Activated T-cell treated with anti-CD3 and anti-CD28 coated beads, Interleukin-2, amount 50 U/mL, for 24 hours (primary cell): Measurements from ENCODE around the gene PNMA8C.
"Not testable (repeated sequence)": the region's sequence is repeated elsewhere in the genome, so short reads cannot be mapped to it uniquely, and the experiment has no call there.

Source experiments
- DNase-seq: peaks from one replicate; pipeline ENCODE4 v3.0.0-alpha.2; 2020
- H3K27ac Mint-ChIP-seq: 2 replicates; pipeline ENCODE4 v1.8.0; 2020; ENCODE audit warnings: mild to moderate bottlenecking, mixed read lengths
- H3K27me3 Mint-ChIP-seq: 2 replicates; pipeline ENCODE4 v1.8.0; 2020; ENCODE audit warnings: mixed read lengths
- H3K36me3 Mint-ChIP-seq: 2 replicates; pipeline ENCODE4 v1.8.0; 2020; ENCODE audit warnings: low read depth, mixed read lengths
- H3K4me1 Mint-ChIP-seq: 2 replicates; pipeline ENCODE4 v1.8.0; 2020; ENCODE audit warnings: low read depth, mixed read lengths
- H3K4me3 Mint-ChIP-seq: 2 replicates; pipeline ENCODE4 v1.8.0; 2020; ENCODE audit warnings: mild to moderate bottlenecking, moderate library complexity, mixed read lengths
- H3K9me3 Mint-ChIP-seq: 2 replicates; pipeline ENCODE4 v1.8.0; 2020; ENCODE audit warnings: mixed read lengths

Gene PNMA8C

GRCh38 chr19:46454244-46454643 lies 25.5 kb upstream of the PNMA8C start:
- Mint-ChIP-seq H3K4me3 (no peak overlapping the region), H3K27ac (no peak overlapping the region), H3K36me3 (no peaks in the 10 kb centered on the region), H3K27me3 (peaks cover 51% of the 10 kb centered on the region), H3K4me1 (no peaks in the 10 kb centered on the region), H3K9me3 (peaks cover 7% of the 10 kb centered on the region)
- no peak for DNase-seq

GRCh38 chr19:46453661-46454060 lies 24.9 kb upstream of the PNMA8C start:
- Mint-ChIP-seq H3K27ac (no peak overlapping the region), H3K36me3 (no peaks in the 10 kb centered on the region), H3K9me3 (peaks cover 8% of the 10 kb centered on the region), H3K27me3 (peaks cover 49% of the 10 kb centered on the region), H3K4me3 (no peak overlapping the region), H3K4me1 (no peaks in the 10 kb centered on the region)
- no peak for DNase-seq

- DNase-seq = no peak
- Mint-ChIP-seq H3K4me1 (no peaks in the 10 kb centered on the region), H3K36me3 (no peaks in the 10 kb centered on the region), H3K27me3 (peaks cover 51% of the 10 kb centered on the region), H3K9me3 (peaks cover 8% of the 10 kb centered on the region), H3K27ac (no peak overlapping the region), H3K4me3 (no peak overlapping the region)
Observed at GRCh38 chr19:46452186-46452585, 23.4 kb upstream of the PNMA8C start.

- H3K27ac Mint-ChIP-seq = no peak overlapping the region
- no peaks in the 10 kb centered on the region for H3K36me3 Mint-ChIP-seq
- peaks cover 8% of the 10 kb centered on the region for H3K9me3 Mint-ChIP-seq
- H3K27me3 Mint-ChIP-seq = peaks cover 50% of the 10 kb centered on the region
- no peak overlapping the region for H3K4me3 Mint-ChIP-seq
- no peak for DNase-seq
- no peaks in the 10 kb centered on the region for H3K4me1 Mint-ChIP-seq
Observed at GRCh38 chr19:46451352-46451751, 22.6 kb upstream of the PNMA8C start.

GRCh38 chr19:46450737-46451136 lies 22.0 kb upstream of the PNMA8C start:
- H3K4me3 Mint-ChIP-seq = no peak overlapping the region
- H3K27ac Mint-ChIP-seq = no peak overlapping the region
- H3K9me3 Mint-ChIP-seq = peaks cover 8% of the 10 kb centered on the region
- H3K4me1 Mint-ChIP-seq = no peaks in the 10 kb centered on the region
- H3K27me3 Mint-ChIP-seq = peaks cover 52% of the 10 kb centered on the region
- DNase-seq = no peak
- no peaks in the 10 kb centered on the region for H3K36me3 Mint-ChIP-seq

GRCh38 chr19:46449228-46449627 lies 20.5 kb upstream of the PNMA8C start:
- peaks cover 8% of the 10 kb centered on the region for H3K9me3 Mint-ChIP-seq
- no peak for DNase-seq
- no peak overlapping the region for H3K4me3 Mint-ChIP-seq
- H3K27me3 Mint-ChIP-seq = peaks cover 46% of the 10 kb centered on the region
- H3K36me3 Mint-ChIP-seq = no peaks in the 10 kb centered on the region
- H3K27ac Mint-ChIP-seq = no peak overlapping the region
- H3K4me1 Mint-ChIP-seq = no peaks in the 10 kb centered on the region

GRCh38 chr19:46448601-46449000 lies 19.9 kb upstream of the PNMA8C start:
- H3K27ac Mint-ChIP-seq = no peak overlapping the region
- H3K4me1 Mint-ChIP-seq = no peaks in the 10 kb centered on the region
- no peaks in the 10 kb centered on the region for H3K36me3 Mint-ChIP-seq

GRCh38 chr19:46447824-46448223 lies 19.1 kb upstream of the PNMA8C start:
- H3K4me1 Mint-ChIP-seq = peaks cover 2% of the 10 kb centered on the region
- DNase-seq = no peak
- H3K27me3 Mint-ChIP-seq = peaks cover 44% of the 10 kb centered on the region
- no peaks in the 10 kb centered on the region for H3K36me3 Mint-ChIP-seq
- H3K9me3 Mint-ChIP-seq = peaks cover 8% of the 10 kb centered on the region
- no peak overlapping the region for H3K27ac Mint-ChIP-seq
- H3K4me3 Mint-ChIP-seq = no peak overlapping the region

More at GRCh38 chr19:46448601-46449000, 19.9 kb upstream of the PNMA8C start:
- peaks cover 45% of the 10 kb centered on the region for H3K27me3 Mint-ChIP-seq
- peaks cover 8% of the 10 kb centered on the region for H3K9me3 Mint-ChIP-seq
- no peak for DNase-seq
- H3K4me3 Mint-ChIP-seq = no peak overlapping the region

GRCh38 chr19:46447006-46447405 lies 18.3 kb upstream of the PNMA8C start:
- Mint-ChIP-seq H3K4me3 (no peak overlapping the region), H3K9me3 (peaks cover 8% of the 10 kb centered on the region), H3K36me3 (no peaks in the 10 kb centered on the region), H3K27me3 (peaks cover 39% of the 10 kb centered on the region), H3K27ac (no peak overlapping the region), H3K4me1 (peaks cover 2% of the 10 kb centered on the region)
- no peak for DNase-seq

GRCh38 chr19:46446021-46446420 lies 17.3 kb upstream of the PNMA8C start:
- H3K9me3 Mint-ChIP-seq = peaks cover 8% of the 10 kb centered on the region
- H3K27me3 Mint-ChIP-seq = peaks cover 30% of the 10 kb centered on the region
- no peak overlapping the region for H3K27ac Mint-ChIP-seq
- no peaks in the 10 kb centered on the region for H3K36me3 Mint-ChIP-seq
- no peak for DNase-seq
- H3K4me1 Mint-ChIP-seq = peaks cover 2% of the 10 kb centered on the region
- H3K4me3 Mint-ChIP-seq = no peak overlapping the region

GRCh38 chr19:46442808-46443450 lies 14.2 kb upstream of the PNMA8C start:
- H3K27me3 Mint-ChIP-seq = peaks cover 17% of the 10 kb centered on the region
- DNase-seq = no peak
- no peaks in the 10 kb centered on the region for H3K36me3 Mint-ChIP-seq
- H3K4me1 Mint-ChIP-seq = peaks cover 2% of the 10 kb centered on the region
- no peak overlapping the region for H3K4me3 Mint-ChIP-seq
- H3K9me3 Mint-ChIP-seq = no peaks in the 10 kb centered on the region
- no peak overlapping the region for H3K27ac Mint-ChIP-seq

GRCh38 chr19:46441866-46442265 lies 13.1 kb upstream of the PNMA8C start:
- DNase-seq = no peak
- peaks cover 2% of the 10 kb centered on the region for H3K4me1 Mint-ChIP-seq
- no peak overlapping the region for H3K27ac Mint-ChIP-seq
- no peak overlapping the region for H3K4me3 Mint-ChIP-seq
- H3K27me3 Mint-ChIP-seq = peaks cover 13% of the 10 kb centered on the region
- H3K9me3 Mint-ChIP-seq = no peaks in the 10 kb centered on the region
- H3K36me3 Mint-ChIP-seq = no peaks in the 10 kb centered on the region

- not testable (repeated sequence) for DNase-seq, H3K4me3 Mint-ChIP-seq, H3K4me1 Mint-ChIP-seq, H3K27ac Mint-ChIP-seq, H3K36me3 Mint-ChIP-seq, H3K9me3 Mint-ChIP-seq
- H3K27me3 Mint-ChIP-seq = peaks cover 39% of the 10 kb centered on the region
Observed at GRCh38 chr19:46435689-46436088, 7.0 kb upstream of the PNMA8C start.

- peaks cover 46% of the 10 kb centered on the region for H3K27me3 Mint-ChIP-seq
- H3K27ac Mint-ChIP-seq = no peak overlapping the region
- H3K9me3 Mint-ChIP-seq = no peaks in the 10 kb centered on the region
- no peaks in the 10 kb centered on the region for H3K36me3 Mint-ChIP-seq
- H3K4me3 Mint-ChIP-seq = no peak overlapping the region
- DNase-seq = no peak
- no peaks in the 10 kb centered on the region for H3K4me1 Mint-ChIP-seq
Observed at GRCh38 chr19:46435009-46435408, 6.3 kb upstream of the PNMA8C start.

- not testable (repeated sequence) for H3K27ac Mint-ChIP-seq, H3K4me1 Mint-ChIP-seq, H3K36me3 Mint-ChIP-seq, H3K9me3 Mint-ChIP-seq, DNase-seq, H3K4me3 Mint-ChIP-seq
- peaks cover 61% of the 10 kb centered on the region for H3K27me3 Mint-ChIP-seq
Observed at GRCh38 chr19:46433470-46433869, 4.7 kb upstream of the PNMA8C start.

GRCh38 chr19:46431824-46432223 lies 3.1 kb upstream of the PNMA8C start:
- peaks cover 24% of the 10 kb centered on the region for H3K4me1 Mint-ChIP-seq
- no peak for DNase-seq
- H3K4me3 Mint-ChIP-seq = no peak overlapping the region
- H3K9me3 Mint-ChIP-seq = no peaks in the 10 kb centered on the region
- H3K27me3 Mint-ChIP-seq = peaks cover 71% of the 10 kb centered on the region
- no peak overlapping the region for H3K27ac Mint-ChIP-seq
- H3K36me3 Mint-ChIP-seq = no peaks in the 10 kb centered on the region
